RWPE1 (cell line): ENCODE results near the gene SYNE1.

Experiments
- CTCF ChIA-PET: fragments of 350-600 bp; sonication (Branson Sonifier 250); formaldehyde crosslinking; extraction: SDS; loops from one replicate; lab custom pipeline; 2021; lab: Yijun Ruan, JAX
- POLR2A ChIA-PET: fragments of 400-600 bp; formaldehyde crosslinking; extraction: SDS; loops from one replicate; lab custom pipeline; 2020; ENCODE audit warnings: antibody characterized with exemption; ENCODE audit not compliant: low non-redundant PET; lab: Yijun Ruan, JAX
- DNase-seq: peaks from one replicate; pipeline ENCODE4 v3.0.0; 2012; ENCODE audit warnings: low spot score
- H3K27ac ChIP-seq: fragments of 450-650 bp; 2 replicates; pipeline ENCODE4 v1.5.1; 2017
- TF ChIP-seq, protein P1 (sequence below): fragments of 450-650 bp; conservative IDR thresholded peaks from 2 replicates; pipeline ENCODE4 v1.5.1; 2017; ENCODE audit warnings: low read depth, mild to moderate bottlenecking

The SYNE1 gene

DNA sequence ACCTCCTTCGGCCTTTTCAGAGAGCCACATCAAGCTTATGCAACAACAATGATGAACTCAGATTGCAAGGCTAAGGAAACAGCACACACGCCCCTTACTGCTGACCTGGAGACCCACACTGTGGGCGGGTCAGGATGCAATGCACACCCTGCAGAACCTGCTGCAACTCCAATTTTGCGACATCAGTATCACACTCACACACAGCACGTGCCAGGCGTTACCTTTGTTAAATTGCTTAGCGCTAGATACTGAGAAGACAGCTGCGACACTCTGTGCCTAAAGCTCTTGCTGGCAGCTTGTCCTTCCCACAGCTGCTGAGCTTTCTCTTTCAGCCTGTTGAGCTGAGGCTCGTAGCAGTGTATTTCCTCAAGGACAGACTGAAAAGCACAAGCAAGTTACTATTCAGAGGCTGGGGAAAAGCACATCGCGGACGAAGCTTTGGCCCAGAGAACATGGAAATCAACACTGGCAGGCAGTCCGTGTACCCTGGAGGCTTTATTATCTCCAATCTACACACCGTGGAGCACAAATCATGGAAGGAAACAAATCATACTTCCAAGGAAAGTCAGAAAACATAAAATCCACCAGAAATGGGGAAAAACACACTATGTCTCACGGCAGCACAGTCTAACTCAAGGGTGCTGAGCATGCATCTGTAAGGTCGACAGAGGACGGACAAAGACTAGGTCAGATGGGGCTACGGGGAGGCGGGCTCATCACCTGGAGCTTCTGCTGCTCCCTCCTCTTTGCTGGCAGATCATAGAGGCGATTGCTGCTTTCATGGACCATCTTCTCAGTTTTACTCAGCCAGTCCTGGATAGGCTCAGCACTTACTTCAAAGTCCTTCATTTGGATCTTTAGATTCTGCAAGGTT is 268.2 kb downstream of the SYNE1 start:
- POLR2A ChIA-PET: no interaction called here
- TF ChIP-seq, protein P1, sequence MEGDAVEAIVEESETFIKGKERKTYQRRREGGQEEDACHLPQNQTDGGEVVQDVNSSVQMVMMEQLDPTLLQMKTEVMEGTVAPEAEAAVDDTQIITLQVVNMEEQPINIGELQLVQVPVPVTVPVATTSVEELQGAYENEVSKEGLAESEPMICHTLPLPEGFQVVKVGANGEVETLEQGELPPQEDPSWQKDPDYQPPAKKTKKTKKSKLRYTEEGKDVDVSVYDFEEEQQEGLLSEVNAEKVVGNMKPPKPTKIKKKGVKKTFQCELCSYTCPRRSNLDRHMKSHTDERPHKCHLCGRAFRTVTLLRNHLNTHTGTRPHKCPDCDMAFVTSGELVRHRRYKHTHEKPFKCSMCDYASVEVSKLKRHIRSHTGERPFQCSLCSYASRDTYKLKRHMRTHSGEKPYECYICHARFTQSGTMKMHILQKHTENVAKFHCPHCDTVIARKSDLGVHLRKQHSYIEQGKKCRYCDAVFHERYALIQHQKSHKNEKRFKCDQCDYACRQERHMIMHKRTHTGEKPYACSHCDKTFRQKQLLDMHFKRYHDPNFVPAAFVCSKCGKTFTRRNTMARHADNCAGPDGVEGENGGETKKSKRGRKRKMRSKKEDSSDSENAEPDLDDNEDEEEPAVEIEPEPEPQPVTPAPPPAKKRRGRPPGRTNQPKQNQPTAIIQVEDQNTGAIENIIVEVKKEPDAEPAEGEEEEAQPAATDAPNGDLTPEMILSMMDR: no peak
- DNase-seq: no peak
- CTCF ChIA-PET: no interaction called here
- no peak overlapping the region for H3K27ac ChIP-seq

DNA sequence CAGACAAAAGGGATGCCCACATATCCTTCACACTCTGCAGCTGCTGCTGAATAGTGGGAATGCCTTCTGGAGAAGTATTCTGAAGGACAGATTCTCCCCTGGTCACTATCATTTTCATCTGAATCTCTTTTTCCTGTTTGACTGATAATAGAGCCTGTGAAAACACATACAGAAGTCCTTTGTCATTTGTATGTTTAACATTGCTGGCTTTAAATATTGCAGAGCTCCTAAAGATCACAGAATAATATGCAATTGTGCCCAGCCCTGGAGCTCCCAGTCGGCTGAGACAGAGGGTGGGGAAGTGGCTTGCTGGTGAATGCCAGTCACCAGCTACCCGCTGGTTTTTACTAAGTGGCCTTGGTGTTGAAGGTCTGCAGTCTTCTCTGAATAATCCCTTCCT is 272.3 kb downstream of the SYNE1 start:
- ChIA-PET POLR2A (no interaction called here), CTCF (interaction anchor here (0.6 to 1.0 kb wide), 2 partner anchors 8 to 87 kb away, joined by 3 to 4 read pairs; no protein-coding TSS in a partner anchor)
- DNase-seq: no peak
- TF ChIP-seq, protein P1: no peak
- H3K27ac ChIP-seq: no peak overlapping the region

DNA sequence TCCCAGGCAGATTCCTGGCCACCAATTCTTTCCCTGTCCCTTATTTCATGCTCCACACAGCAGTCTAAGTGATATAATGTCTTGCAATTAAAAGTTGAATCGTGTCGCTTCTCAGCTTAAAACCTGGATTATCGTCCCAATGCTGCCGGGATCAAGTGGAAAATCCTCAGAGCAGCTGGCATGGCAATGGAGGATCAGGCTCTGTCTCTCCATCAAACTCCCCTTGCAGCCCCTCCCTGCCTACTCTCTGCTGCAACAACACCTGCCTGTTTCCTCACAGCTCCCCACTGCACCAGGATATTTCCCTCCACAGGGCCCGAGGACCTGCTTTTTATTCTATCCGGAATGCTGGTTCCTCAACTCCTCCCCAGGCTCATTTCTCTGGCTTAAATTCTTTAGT is 277.1 kb downstream of the SYNE1 start:
- TF ChIP-seq, protein P1: no peak
- ChIA-PET CTCF (no interaction called here), POLR2A (no interaction called here)
- no peak overlapping the region for H3K27ac ChIP-seq
- no peak for DNase-seq

DNA sequence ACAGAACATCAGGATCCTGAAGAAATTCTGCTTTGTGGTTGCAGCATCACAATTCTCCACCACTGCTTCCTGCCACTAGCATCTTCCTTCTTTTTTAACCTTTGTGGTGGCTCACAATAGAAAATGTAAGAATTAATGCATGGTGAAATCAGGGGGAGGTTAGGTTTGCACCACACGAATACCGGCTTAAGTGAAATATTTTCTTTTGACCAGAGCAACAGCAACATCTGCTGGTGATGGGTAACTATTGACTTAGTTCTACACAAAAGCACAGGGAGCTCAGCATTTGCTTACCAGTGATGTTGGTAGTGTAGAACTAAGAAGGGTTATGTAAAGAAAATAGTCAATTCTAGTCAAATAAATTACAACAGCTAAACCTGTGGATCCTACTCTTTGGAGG is 280.5 kb downstream of the SYNE1 start:
- TF ChIP-seq, protein P1: no peak
- H3K27ac ChIP-seq: no peak overlapping the region
- DNase-seq: peak; percentile 58
- CTCF ChIA-PET: interaction anchor here (0.6 to 0.9 kb wide), 5 partner anchors 9 to 1002 kb away, joined by 3 to 4 read pairs (median 3); no protein-coding TSS in a partner anchor
- POLR2A ChIA-PET: no interaction called here

DNA sequence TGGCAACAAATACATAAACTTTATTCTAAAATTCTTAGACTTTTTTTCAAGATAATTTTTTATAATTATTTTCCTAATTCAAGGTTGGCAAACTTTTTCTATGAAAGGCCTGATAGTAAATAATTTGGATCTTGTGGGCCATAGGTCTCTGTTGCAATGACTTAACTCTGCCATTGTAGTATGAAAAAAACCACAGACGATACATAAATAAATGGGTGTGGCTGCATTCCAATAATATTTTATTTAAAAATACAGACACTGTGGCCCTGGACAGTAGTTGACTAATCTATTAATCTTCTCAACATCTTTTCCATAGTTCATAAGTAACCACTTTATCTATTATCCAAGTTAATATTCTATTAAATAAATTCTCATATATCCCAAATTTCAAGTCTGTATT is 281.1 kb downstream of the SYNE1 start:
- POLR2A ChIA-PET: no interaction called here
- CTCF ChIA-PET: no interaction called here
- TF ChIP-seq, protein P1: no peak
- DNase-seq: peak; percentile 6
- H3K27ac ChIP-seq: no peak overlapping the region

DNA sequence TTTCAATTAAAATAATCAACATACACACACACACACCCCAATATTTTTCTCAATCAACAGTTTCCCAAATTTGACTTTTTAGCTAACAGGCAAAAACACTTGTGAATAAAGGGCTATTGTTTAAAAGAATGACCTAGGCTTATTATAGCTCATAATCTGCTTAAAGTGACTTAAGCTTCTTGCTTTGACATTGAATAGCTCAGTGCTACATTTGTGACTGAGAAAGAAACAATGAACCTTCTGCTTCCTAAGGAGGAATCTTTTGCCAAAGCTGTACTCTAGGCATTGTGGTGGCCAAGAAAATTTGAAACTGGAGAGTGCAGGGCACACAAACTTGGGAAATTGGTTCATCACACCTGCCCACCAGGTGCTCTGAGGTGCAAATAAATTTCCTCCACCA is 282.0 kb downstream of the SYNE1 start:
- DNase-seq: no peak
- TF ChIP-seq, protein P1: no peak
- H3K27ac ChIP-seq: no peak overlapping the region
- CTCF ChIA-PET: interaction anchor here (0.6 kb wide), 1 partner anchor 199 kb away, joined by 3 read pairs; no protein-coding TSS in a partner anchor
- POLR2A ChIA-PET: no interaction called here
